Colonic mucosa (tissue), 4 donors: ENCODE measurements around the gene MMEL1. TPM values are rescaled to one million over a fixed set of nuclear protein-coding genes. Genes with fewer than 3 reads are reported as not detected.

Experiments used
- DNase-seq: peaks from one replicate; pipeline ENCODE4 v3.0.0-alpha.2; 2020
- H3K27ac ChIP-seq: fragments of 200-600 bp; one replicate; pipeline ENCODE4 v1.8.0; 2021
- H3K27me3 ChIP-seq: fragments of 200-600 bp; one replicate; pipeline ENCODE4 v1.8.0; 2021
- H3K36me3 ChIP-seq: fragments of 200-600 bp; one replicate; pipeline ENCODE4 v1.8.0; 2021
- H3K4me1 ChIP-seq: fragments of 200-600 bp; one replicate; pipeline ENCODE4 v1.8.0; 2021; ENCODE audit warnings: mild to moderate bottlenecking
- H3K4me3 ChIP-seq: fragments of 200-600 bp; one replicate; pipeline ENCODE4 v1.8.0; 2021
- H3K9ac ChIP-seq, 2 donors: one replicate each; pipeline ENCODE4 v1.7.0; 2013; ENCODE audit warnings: control low read depth in 2 of 2, low read depth in 2 of 2, low read length in 2 of 2
- H3K9me3 ChIP-seq: fragments of 200-600 bp; one replicate; pipeline ENCODE4 v1.8.0; 2021
- CTCF ChIP-seq: fragments of 200-600 bp; IDR thresholded peaks from one replicate; pipeline ENCODE4 v1.8.0; 2022; ENCODE audit warnings: antibody characterized with exemption, mild to moderate bottlenecking
- intact Hi-C: fragments of 100-400 bp; cut with DNase I; formaldehyde crosslinking; loops from one replicate; pipeline ENCODE4 v1.14.1; 2022
- total RNA-seq, 2 donors: library from RNA; stranded (reverse); fragmentation: NEBNext Ultra II Directional in 1 of 2; extraction: Animal tissue kit (Norgen Biotek cat#: 25700) in 1 of 2; gene quantifications; one replicate each; pipeline ENCODE4 v1.2.1, GENCODE V29; 2021
- donor health status: healthy.
- donor health status: DM: no; HTN: no; CAD: no.
- donor health status: DM: no; HTN: no; CAD: no.

Gene MMEL1
- total RNA-seq, 2 donors from 2014 or later = 11.4 to 13.9 TPM

DNA sequence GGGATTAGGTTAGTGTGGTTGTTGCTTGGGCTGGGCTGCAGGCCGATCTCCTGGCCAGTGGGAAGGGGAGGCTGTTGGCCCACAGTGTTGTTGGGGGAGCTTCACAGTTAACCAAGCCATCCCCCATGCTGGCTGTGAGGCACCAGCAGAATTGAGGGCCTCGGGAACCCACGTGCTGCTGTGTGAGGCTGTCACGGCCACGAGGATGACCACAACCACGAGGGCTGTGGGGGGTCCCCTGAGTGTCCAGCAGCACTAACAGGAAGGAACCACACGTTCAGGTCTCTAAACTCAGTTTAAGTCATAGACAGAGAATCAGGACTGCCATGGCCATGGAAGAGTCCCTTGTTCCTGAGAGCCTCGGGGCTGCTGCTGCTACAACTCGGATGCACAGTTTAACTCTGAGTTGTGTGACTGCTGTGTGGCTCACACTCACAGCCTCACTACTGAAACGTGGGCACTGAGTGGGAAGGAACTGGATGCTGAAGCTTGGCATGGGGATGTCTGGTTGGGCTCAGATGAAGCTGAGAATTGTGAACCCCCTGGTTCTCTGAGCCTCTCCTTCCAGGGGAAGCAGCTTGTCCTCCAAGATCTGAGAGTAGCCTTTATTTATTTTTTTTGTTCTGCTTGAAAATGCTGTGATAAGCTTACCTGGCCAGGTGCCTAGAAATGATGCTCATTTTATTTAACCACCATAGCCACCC, 4.8 kb upstream of the MMEL1 start:
- Histone ChIP-seq H3K36me3 (no peaks in the 10 kb centered on the region), H3K9ac (no peak overlapping the region), H3K27me3 (no peaks in the 10 kb centered on the region), H3K9me3 (no peaks in the 10 kb centered on the region), H3K4me1 (peaks cover 6% of the 10 kb centered on the region), H3K4me3 (no peak overlapping the region), H3K27ac (no peak overlapping the region)
- no peak for DNase-seq
- intact Hi-C loops = no loop called here
- no peak for TF ChIP-seq CTCF

- Histone ChIP-seq H3K9ac (no peak overlapping the region), H3K4me3 (no peak overlapping the region), H3K27me3 (no peaks in the 10 kb centered on the region), H3K36me3 (no peaks in the 10 kb centered on the region), H3K27ac (no peak overlapping the region), H3K4me1 (no peaks in the 10 kb centered on the region), H3K9me3 (no peaks in the 10 kb centered on the region)
- intact Hi-C loops = no loop called here
- no peak for DNase-seq
- no peak for TF ChIP-seq CTCF
Observed at GRCh38 chr1:2636733-2637132, 3.9 kb upstream of the MMEL1 start.

DNA sequence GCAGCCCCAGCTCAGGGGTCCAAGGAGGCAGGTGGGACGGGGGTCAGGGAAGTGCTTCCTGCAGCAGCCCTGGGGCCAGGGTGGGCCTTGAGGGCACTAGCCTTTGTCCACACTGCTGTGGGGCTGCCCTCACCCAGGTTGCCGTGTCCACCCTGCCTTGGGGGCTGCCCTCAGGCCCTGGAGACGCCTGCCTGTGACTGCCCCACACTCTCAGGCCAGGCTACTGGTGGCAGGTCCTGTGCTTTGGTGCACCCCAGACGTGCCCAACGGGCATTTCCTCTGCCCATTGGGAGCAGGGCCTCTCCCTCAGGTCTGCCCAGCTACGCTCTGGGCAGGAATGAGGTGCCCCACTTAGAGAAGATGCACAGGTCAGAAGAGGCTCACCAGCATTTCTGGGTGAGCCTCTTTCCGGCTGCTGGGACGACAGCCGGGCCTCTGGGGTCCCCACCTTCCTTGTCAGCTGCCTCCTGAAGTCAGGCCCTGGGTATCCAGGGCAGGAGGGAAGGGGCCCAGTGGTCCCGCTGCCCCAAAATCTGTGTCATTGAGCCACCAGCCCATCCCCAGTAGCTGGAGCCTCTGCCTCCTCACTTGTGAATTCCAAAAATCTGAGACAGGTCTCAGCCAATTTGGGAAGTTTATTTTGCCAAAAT, 2.7 kb upstream of the MMEL1 start:
- no peak for DNase-seq
- no peaks in the 10 kb centered on the region for H3K4me1 ChIP-seq
- no peak overlapping the region for H3K4me3 ChIP-seq
- no peaks in the 10 kb centered on the region for H3K27me3 ChIP-seq
- H3K27ac ChIP-seq = no peak overlapping the region
- no peaks in the 10 kb centered on the region for H3K36me3 ChIP-seq
- H3K9ac ChIP-seq = no peak overlapping the region
- no peak for TF ChIP-seq CTCF
- H3K9me3 ChIP-seq = no peaks in the 10 kb centered on the region
- intact Hi-C loops = no loop called here

DNA sequence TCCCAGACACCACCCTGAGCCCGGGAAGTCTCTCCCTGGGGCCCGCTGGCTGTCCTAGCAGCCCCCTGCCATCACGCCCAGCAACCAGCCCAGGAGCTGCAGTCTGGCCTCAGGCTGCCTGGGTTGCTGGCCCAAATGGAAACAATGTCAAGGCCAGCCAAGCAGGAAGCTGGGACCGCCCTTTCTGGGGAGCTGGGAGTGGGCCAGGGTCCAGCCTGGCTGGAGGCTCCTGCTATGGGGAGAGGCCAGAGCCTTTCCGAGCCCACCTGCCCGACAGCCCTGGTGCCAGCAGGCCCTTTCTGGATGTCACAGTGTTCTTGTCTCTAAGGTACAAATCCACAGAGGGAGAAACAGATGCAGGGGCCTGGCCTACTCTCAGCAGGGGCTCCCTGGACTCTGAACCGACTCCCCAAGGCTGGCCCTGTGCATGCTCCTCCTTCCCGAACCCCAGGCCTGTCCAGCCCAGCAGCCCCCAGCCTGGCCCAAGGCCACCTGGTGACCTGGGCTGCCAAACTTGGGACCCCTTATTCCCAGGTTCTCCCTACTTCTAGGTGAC, 1.2 kb upstream of the MMEL1 start:
- H3K27me3 ChIP-seq = peaks cover 10% of the 10 kb centered on the region
- no peak overlapping the region for H3K27ac ChIP-seq
- no peak overlapping the region for H3K9ac ChIP-seq
- no peaks in the 10 kb centered on the region for H3K9me3 ChIP-seq
- H3K4me1 ChIP-seq = no peaks in the 10 kb centered on the region
- H3K36me3 ChIP-seq = no peaks in the 10 kb centered on the region
- intact Hi-C loops = no loop called here
- TF ChIP-seq CTCF = no peak
- no peak overlapping the region for H3K4me3 ChIP-seq
- no peak for DNase-seq

GRCh38 chr1:2633366-2633935, 635 bp upstream of the MMEL1 start:
- TF ChIP-seq CTCF = no peak
- Histone ChIP-seq H3K9me3 (no peaks in the 10 kb centered on the region), H3K9ac (no peak overlapping the region), H3K4me1 (no peaks in the 10 kb centered on the region), H3K36me3 (no peaks in the 10 kb centered on the region), H3K27me3 (peaks cover 16% of the 10 kb centered on the region), H3K4me3 (no peak overlapping the region), H3K27ac (no peak overlapping the region)
- DNase-seq = no peak
- intact Hi-C loops = no loop called here
